OCI-M2 (cell line): Measurements from ENCODE around the gene P2RX3.
"Not testable (repeated sequence)": the region's sequence is repeated elsewhere in the genome, so short reads cannot be mapped to it uniquely, and the experiment has no call there.

Experiments used
- DNase-seq: peaks from one replicate; lab custom pipeline; 2025; ENCODE audit not compliant: unreplicated experiment; lab: John Stamatoyannopoulos, UW

Gene P2RX3

DNA sequence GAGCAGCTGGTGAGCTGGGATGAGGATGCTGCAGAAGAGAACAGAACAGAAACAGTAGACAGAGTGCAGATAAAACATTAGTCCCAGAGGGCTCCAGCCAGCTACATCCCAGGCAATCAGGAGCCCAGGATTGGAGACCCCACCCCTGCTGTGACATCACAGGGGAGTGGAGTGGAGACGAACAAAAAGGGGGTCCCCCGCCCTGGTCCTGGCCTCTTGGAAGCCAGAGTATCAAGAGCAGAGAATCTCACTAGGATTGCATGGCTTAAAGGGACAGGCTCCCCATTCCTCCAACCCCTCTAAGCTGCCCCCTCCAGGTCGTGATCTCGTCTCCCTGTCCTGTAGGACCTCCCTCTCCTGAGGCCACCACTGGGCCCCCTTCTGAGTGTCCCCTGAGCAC lies at the start of gene P2RX3:
Gene P2RX3, plus strand, starts transcription at position 211 of the 400 bp plus-strand sequence. CDS start 199 bp downstream, outside the sequence.
- DNase-seq = no peak

DNA sequence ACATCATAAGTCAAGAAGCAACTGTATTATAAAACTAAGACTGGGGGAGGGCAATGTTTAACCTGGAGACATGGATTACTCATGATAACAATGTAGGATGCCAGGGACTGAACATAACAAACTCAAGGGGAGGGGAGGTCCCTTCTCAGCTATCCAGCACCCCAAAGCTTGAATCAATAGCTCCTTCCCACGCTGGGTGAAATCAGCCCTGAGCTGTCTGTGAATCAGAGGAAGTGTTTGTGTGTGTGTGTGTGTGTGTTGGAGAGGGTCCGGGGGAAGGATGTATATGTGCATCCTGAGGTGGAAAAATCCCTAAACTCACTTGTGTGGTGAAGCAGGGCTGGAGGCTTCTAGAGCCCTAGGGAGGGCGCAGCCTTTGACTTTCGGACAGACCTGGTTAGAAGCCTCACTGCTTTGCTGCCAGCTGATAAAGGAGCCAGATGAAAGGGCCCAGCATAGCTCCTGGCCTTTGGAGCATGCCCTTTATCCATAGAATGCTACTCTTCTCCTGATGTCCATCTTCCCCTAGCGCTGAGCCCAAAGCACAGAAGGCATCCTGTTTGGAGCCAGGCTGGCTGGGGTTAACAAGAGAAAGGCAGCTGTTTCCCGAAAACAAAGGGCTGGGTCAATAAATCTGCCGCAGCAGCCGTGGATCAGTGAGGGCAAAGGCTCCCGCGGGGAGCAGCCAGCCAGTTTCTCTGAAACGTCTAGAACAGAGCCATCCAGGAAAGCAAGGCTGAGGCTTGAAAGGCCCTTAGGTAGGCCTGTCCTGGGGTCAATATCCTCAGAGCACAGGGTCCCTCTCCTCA lies 49.2 kb upstream of the P2RX3 start:
- DNase-seq = no peak

DNA sequence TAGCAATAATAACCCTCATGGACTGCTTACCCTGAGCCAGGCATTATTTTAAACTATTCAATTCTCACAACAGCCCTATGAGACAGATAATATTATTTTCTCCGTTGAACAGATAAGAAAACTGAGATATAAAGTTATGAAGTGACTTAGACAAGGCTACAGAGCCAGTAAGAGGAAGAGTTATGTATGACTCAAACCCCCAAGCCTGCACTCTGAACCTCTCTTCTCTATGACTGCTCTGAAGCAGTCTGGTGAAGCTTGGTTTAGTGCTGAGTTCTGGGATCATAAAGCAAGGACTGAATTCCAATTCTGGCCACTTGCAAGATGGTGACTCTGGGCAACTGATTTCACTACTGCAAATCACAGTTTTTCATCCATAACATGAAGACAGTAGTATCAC lies 47.9 kb upstream of the P2RX3 start:
- no peak for DNase-seq

DNA sequence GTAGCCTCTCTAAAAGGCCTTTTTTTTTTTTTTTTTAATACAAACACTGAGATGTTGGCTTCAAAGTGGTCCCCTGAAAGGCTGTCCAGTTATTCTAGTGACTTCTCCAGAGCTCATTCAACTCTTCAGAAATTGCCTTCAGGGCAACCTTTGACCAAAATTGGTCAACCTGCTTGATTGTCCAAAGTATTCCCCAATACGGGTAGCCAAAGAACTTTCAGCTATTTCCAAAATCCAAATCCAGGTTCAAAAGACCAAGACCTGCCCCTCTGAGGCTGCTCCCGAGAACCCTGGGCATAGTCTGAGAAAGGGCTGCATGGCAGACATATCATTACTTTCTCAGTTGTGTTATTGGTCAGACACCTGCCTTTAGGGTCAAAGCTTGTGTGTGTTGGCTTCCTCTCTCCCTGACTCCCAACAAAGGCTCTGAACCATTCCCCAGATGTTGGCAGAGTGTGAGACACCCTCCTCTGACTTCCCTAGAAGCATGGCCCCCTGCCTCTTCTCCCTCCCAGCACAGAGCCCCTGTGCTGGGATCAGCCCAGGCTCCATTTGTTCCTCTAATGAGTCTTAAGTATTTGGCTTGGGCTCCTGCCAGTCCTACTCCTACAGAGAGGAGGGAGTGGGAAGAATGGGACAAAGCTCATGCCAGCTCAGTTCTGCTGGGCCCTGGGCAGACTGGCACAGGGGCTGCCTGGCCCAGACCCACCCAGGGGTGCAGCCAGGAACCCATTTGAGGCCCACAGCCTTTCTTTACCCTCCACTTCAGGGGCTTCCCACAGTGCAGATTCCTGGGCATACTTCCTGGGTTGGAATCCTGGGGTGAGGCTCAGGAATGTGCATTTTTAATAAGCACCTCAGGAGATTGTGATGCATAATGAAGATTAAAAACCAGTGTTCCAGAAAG lies 43.7 kb upstream of the P2RX3 start:
- no peak for DNase-seq

DNA sequence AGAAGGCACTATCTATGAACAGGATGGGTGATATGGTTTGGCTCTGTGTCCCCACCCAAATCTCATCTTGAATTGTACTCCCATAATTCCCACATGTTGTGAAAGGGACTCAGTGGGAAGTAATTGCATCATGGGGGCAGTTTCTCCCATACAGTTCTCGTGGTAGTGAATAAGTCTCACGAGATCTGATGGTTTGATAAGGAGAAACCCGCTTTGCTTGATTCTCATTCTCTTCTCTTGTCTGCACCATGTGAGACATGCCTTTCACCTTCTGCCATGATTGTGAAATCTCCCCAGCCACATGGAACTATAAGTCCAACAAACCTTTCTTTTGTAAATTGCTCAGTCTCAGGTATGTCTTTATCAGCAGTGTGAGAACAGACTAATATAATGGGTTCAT lies 41.9 kb upstream of the P2RX3 start:
- not testable (repeated sequence) for DNase-seq

DNA sequence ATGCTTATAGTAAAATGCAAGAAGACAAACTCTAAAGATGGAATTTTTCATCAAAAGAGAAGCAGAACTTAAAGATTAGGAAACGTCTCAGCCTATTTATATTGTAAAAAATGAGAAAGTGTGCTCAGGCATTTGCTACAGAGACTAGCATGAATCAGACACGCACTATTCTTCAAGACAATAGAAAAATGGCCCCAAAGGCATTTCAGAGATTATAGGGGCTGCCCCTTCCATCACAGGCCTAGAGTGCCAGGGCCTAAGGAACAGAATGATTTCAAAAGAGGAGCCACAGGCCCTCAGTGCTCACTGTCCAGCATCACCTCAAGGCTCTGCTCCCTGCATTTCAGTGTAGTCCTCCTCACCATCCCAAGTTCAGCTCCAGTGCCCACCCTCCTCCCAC lies 40.9 kb upstream of the P2RX3 start:
- no peak for DNase-seq

DNA sequence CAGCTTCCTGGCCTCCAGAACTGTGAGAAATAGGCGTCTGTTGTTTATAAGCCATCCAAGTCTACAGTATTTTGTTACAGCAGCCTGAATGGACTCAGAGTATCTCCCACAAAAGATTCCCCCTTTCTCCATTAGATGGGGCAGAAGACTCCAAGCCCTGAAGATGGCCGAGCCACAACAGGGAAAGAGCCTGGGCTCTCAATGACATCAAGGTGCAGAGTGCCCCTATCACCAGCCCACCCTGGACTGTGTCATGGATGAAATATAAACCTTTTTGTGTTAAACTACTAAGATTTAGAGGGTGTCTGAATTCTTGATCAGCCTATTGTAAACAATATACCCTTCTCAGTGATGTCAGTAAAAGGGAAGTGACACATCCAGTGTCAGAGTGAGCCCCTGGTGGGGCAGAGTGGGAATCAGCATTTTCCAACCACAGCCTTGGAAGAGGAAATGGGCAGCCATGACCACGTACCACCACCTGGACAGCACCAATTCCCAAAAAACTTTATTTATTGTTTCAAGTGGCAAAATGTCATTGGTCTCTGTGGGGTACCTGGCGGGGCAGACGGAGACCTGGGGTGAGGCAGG lies 38.9 kb upstream of the P2RX3 start:
- no peak for DNase-seq

DNA sequence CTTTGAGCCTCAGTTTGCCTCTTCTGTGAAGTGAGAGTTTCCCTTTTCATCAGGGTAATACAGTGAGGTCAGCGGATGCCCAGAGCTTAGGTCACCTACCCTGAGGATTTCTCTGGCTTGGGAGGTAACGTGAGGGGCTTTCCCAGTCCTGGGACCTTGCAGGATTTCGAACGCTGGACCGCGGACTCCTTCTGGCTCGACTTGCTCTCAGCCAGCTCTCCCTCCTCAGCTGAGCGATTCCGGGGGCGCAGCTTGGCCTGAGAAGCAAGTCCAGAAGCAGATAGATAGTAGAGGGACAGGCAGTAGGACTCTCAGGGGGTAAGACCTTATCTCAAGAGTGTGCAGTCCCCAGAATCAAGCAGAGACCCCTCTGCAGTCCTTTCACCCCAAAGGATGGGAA lies 37.4 kb upstream of the P2RX3 start:
- DNase-seq = no peak

DNA sequence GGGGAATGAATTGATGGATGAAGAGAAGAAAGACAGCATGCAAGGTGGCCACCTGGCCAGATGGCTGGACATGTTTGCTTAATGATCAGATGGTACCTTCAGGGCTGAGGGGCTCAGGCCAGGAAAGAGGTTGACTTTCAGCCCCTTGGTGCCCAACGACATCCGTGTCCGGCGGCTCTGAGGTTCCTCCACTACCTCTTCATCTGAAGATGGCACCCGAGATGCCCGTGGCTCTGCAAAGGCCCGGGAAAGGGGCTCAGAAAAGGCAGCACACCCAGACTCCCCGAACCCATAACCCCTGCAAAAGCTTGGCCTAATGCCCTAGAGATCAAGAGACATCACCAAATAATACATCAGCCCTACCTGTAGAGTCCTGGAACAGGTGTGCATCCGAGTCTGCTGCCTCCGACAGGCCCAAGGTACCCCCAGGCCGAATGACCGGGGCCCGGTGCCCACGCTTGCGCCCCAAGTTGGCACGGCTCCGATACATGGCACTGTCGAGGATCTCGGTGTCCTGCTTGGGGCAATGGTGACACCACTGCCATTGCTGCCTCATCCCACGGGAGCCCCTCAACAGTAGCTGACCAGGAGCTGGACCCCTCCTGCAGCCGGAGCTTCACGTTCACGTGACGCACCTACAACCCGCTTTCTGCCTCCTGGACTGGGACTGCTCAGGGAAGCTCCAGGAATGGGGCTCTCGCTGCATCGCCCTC lies 36.3 kb upstream of the P2RX3 start:
- no peak for DNase-seq

DNA sequence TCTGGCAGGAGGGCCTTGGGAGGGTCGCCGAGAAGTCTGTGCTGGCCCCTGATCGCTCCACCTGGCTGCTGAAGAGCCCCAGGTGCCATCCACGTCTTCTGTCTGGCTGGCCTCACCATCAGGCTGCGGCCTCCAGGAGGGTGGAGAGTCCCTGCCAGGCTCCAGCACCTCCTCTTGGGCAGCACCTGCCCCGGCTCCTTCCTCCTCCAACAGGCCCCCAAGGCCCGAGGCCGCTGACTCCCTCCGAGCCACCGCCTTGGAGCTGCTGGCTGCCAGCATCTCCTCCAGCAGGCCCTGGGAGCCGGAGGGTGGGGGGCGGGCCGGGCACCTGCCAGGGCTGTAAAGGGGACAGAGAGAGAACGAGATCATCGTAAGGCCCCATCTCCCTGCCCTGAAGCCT lies 35.7 kb upstream of the P2RX3 start:
- DNase-seq = no peak

DNA sequence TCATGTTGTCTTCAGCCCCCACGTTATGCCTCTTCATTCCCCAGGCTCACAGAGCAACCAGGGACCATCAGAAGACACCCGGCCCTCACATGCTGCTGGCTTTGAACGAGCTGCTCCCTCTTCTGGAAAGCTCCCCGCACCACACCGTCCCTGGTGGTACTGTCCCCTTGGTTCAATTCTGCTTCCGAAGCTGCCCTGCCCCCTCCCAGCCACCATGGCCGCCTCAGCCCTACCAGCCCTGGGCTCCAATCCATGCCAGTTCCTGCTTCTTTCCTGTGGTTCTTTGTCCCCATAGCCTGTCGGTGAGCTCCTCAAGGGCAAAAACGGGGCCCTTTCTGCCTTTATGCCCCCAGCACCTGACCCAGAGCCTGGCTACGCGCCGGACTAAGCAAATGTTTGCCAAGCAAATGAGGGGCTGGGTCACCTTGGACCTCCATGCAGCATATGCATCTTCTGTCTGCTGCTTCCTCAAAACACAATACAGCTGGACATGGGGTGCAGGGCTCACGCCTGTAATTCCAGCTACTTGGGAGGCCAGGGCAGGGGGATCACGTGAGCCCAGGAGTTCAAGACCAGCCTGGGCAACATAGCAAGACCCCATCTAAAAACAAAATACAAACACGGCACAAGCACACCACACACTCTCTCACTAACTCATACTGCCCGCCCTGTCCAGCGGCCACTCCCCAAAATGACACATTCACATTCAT lies 34.7 kb upstream of the P2RX3 start:
- DNase-seq = no peak

DNA sequence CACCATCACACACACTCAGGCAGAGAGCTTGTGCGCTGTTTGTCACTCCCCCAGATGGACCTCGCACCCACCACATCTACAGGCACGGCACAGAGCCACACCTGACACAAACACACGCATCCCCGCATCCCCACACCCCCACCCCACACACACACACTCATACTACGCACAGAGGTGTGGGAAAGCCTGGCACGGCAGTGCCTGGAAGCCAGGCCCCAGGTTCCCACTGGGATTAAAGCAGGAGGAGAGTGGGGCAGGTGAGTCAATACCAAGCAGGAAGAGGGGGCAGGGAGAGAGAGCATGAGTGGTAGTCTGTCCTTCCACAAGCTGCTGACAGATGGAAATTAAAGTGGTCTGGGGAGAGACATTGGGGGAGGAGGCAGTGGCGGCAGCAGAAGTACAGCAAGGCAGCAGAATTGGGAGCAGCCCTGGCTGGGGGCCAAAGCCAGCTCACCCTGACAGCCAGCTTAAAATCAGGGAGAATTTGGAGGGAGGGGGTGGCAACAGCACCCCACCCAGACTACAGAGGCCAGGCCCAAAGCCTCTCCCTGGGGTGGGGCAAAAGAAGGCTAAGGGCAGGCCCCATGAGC lies 34.1 kb upstream of the P2RX3 start:
- DNase-seq = no peak

DNA sequence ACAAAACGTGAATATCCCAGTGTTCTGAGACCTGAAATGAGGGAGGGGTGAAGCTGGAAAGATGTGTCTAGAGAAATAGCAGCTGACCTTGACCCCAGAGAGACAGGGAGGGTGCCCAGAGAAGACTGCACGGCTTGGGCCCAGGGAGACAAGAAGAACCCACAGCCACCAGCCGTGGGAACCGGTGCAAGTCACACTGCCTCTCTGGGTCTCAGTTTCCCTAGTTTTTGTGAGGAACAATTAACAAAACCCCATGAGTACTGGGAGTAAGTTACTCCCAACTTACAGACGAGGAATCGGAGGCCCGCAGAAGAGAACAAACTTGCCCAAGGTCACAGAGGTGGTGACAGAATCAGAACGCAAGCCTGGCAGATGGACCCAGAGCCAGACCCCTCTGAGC lies 32.6 kb upstream of the P2RX3 start:
- no peak for DNase-seq

DNA sequence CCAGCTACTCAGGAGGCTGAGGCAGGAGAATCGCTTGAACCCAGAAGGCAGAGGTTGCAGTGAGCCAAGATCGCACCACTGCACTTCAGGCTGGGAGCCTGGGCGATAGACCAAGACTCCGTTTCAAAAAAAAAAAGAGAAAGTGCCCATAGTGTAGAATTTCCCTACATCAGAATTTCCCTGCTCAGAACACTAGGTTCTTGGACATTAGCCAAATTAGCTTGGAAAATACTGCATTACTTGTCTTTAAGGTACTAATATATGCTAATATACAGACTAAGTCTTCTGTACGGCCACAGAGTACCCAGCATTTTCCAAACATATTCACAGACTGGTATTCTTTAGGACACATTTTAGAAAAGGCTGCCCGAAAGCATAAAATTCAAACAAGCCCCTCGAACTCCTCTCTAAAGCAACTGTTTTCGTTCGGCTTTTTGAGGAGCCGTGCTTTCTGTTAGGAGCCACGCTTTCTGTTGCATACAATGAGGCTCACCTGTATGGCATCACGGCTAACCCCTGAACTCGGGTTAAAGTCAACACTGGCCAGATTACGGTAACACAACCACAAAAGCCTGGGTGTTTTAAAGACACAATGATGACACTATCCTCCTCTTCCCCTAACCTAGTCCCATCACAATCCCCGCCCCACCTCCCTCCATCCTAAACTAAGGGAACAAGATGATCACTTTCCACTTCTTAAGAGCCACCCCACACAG lies 31.8 kb upstream of the P2RX3 start:
- no peak for DNase-seq

DNA sequence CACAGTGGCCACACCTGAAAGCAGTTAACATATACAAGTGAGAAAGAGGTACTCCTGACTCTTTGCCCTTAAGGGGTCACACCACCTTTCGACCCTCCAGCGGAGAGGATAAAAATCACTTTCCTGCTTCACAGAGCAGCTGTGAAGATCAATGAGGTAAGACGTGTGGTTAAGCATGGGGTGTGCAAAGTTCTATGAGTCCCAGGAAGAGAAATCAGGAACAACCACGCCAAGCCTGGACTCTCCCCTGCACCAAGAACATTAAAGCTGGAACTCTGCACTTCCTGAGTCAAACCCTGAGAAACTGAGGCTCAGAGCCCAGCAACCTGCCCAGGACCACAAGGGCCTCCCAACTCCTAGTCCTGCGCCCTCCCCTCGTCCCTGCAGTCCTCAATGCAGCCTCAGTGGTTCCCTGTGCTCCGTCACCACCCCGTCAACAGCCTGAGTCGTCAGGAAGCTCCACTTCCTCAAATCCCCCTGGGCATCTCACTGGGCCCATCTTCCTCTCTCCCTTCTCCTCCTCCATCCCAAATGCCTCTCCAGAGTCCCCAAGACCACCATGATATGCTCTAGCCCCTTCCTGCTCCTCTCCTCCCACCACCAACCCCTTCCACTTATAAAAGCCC lies 31.1 kb upstream of the P2RX3 start:
- no peak for DNase-seq

DNA sequence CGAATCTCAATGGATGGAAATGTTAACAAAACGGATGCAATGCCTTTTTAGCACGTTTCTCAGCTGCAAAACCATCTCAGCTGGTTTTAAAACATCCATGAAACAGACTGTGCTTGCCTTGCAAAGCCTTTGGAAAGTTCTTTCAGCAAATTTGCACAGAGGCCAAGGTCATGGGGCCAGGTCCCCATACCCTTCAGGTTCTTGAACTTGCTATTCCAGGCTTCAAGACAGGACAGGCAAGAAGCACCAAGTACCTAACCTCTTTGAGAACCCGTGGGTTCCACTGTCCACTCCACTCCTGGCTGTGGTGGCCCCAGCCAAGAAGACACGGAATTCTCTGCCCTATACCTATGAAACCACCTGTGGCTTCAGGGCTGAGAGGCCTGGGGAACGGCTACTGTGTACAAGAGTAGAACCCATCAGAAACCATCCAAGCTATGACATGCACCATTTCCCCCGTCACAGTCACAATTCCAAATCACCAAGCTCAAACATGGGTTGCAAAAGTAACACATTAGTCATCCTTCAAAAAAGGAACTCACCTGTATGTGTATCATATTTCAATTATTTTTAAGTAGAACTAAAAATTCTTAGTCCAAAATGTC lies 30.4 kb upstream of the P2RX3 start:
- DNase-seq = no peak

DNA sequence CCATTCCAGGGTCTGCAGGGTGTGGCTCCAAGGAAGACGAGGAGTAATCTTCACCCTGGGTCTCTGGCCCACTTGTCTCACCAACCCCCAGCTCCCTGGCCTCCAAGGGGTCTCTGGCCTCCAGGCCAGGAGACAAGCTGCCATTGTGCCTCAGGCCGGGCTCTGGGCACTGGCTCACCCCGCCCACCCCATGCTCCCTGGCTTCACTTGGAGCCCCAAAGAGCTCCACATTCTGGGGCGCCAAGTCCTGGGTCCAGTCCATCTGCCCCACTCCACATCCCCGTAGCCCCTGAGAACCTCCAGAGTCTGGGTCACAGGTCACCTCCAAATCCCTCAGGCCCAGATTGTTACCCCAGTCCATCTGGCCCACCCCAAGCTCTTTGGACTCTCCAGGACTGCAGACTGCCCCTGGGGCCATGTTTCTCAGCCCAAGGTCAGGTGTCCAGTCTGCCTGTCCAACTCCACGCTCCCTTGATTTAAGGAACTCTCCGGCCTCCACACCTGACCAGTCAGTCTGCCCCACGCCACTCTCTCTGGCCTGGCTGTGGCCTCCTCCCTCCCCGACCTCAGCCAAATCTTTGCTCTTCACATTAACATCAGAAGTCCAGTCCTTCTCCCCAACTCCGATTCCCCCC lies 29.6 kb upstream of the P2RX3 start:
- no peak for DNase-seq
